ENCODE data around the gene GALNS.

GALNS gene

GRCh38 chr16:88848557-88848956, 8.2 kb downstream of the GALNS start:
- TF ChIP-seq CTCF (IDR thresholded peaks at IDR 0.05; ENCODE audit: insufficient read depth, low read depth, low read length, missing control alignments) = no peak
- no peak for DNase-seq (ENCODE audit: low read depth)
- no peak overlapping the region for H3K4me3 ChIP-seq (ENCODE audit: low read depth, low read length)

DNA sequence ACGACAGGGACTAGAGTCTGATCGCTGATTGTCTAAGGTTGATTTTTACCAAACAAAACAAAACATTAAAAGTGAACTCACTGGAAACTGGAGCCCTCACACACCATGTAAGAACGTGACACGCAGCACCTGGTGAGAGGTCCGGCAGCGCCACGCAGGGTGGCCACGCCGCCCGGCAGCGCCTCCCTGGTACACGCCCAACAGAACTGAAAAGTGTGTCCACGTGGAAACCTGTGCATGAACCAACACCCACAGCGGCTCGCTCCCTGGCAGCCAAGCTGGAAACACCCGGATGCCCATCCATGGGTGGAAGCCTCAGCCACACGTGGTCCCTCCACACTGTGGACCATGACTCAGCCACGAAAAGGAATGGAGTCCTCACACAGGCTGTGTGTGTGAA, 9.1 kb downstream of the GALNS start:
- no peak overlapping the region for H3K4me3 ChIP-seq (ENCODE audit: low read depth, low read length)
- DNase-seq (ENCODE audit: low read depth) = no peak
- TF ChIP-seq CTCF (IDR thresholded peaks at IDR 0.05; ENCODE audit: insufficient read depth, low read depth, low read length, missing control alignments) = no peak

- no peak overlapping the region for H3K4me3 ChIP-seq (ENCODE audit: low read depth, low read length)
- no peak for TF ChIP-seq CTCF (IDR thresholded peaks at IDR 0.05; ENCODE audit: insufficient read depth, low read depth, low read length, missing control alignments)
- DNase-seq (ENCODE audit: low read depth) = no peak
Measured at GRCh38 chr16:88846088-88846487, 10.7 kb downstream of the GALNS start.

DNA sequence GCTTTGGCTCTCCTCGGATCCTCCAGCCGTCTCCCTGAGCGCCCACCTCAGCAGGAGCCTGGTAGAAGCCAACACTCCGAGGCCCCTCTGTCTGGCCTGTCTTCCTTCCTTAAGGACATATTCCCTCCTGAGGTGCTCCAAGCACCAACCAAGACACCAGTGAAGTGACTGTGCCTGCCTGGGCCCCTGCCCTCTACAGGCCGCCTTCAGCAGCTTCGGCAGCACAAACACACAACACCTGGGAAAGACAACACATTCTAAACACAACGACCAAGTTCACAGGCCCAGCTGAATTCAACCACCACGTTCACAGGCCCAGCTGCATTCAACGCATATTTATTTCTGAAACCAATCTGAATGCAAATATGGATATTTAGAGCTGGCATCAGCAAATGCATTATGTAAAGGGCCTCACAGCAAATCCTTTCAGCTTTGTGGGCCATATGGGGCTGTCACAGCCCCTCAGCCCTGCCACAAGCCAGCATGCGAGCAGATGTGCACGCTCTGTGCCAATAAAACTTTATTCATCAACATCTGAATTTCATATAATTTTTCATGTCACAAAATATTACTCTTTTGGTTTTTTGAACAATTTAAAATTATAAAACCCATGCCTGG, 12.2 kb downstream of the GALNS start:
- no peak for TF ChIP-seq CTCF (IDR thresholded peaks at IDR 0.05; ENCODE audit: insufficient read depth, low read depth, low read length, missing control alignments)

DNA sequence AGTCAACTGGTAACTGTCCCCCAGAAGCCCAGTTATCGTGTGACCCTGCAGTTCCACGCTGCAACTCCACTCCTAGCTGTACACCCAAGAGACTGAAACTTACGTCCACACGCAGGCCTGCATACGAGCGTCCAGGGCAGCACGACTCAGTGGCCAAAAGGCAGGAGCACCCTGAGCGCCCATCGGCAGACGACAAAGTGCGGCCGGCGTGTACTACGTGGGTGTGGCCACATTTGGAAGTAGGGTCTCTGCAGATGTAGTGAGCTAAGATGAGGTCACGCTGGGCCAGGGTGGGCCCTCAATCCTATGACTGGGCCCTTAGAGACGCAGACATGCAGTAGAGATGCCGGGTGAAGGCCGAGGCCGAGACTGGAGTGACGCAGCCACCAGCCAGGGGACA, 13.5 kb downstream of the GALNS start:
- DNase-seq (ENCODE audit: low read depth) = no peak

More for the DNA sequence above, 12.2 kb downstream of the GALNS start:
- H3K4me3 ChIP-seq (ENCODE audit: low read depth, low read length) = no peak overlapping the region
- DNase-seq (ENCODE audit: low read depth) = no peak

DNA sequence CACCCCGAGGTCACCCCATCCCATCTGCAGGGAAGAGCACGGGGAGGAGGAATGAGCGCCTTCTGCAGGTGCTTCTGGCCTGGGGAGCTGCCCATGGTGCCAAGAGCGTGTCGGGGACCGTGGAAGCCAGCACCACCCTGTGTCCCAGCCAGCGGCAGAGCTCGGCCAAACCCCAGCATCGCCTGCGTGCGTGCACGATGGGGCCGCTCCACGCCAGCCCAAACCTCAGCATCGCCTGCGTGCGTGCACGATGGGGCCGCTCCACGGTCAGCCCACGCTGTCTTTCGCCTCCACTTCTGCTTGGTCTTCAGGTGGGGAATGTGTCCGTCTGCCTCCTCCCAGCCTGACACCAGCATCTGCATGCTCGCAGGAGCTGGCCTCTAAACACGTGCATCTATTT, 13.9 kb downstream of the GALNS start:
- DNase-seq (ENCODE audit: low read depth) = no peak
- TF ChIP-seq CTCF (IDR thresholded peaks at IDR 0.05; ENCODE audit: insufficient read depth, low read depth, low read length, missing control alignments) = no peak
- no peak overlapping the region for H3K4me3 ChIP-seq (ENCODE audit: low read depth, low read length)

More for the DNA sequence above, 13.5 kb downstream of the GALNS start:
- no peak for TF ChIP-seq CTCF (IDR thresholded peaks at IDR 0.05; ENCODE audit: insufficient read depth, low read depth, low read length, missing control alignments)
- no peak overlapping the region for H3K4me3 ChIP-seq (ENCODE audit: low read depth, low read length)

DNA sequence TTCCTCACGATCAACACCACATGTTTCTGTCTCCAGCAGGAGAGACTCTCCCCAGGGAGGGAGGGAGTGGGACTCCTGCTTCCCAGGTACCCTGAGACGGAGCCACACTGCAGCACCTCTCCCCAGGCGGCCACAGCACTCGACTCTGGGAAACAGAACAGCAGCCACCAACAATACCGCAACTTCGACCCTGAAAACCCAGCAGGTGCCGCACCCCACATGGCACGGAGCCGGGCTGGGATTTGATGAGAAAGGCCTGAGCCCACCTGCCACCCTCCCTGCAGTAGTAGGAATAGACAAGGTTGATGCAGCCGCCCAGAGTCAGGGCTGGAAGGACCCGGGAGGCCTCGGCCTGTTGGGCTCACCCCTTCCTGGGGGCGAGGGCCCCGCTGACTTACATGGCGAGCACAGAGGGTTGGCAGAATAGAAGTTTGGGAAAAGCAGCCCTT, 14.4 kb downstream of the GALNS start:
- TF ChIP-seq CTCF (IDR thresholded peaks at IDR 0.05; ENCODE audit: insufficient read depth, low read depth, low read length, missing control alignments) = no peak
- DNase-seq (ENCODE audit: low read depth) = no peak

More for the DNA sequence above, 14.4 kb downstream of the GALNS start:
- H3K4me3 ChIP-seq (ENCODE audit: low read depth, low read length) = no peak overlapping the region
